HUES48 (cell line): ENCODE measurements around the gene SLITRK5.

Experiments
- H3K27ac ChIP-seq: one replicate; pipeline ENCODE4 v1.7.0; 2013; ENCODE audit warnings: low read depth, low read length, inconsistent platforms
- H3K27me3 ChIP-seq: 2 replicates; pipeline ENCODE4 v1.6.1; 2013; ENCODE audit warnings: mild to moderate bottlenecking, low read length; ENCODE audit not compliant: control insufficient read depth, insufficient read depth
- H3K36me3 ChIP-seq: 2 replicates; pipeline ENCODE4 v1.6.1; 2013; ENCODE audit warnings: low read length; ENCODE audit not compliant: control insufficient read depth, insufficient read depth
- H3K4me1 ChIP-seq: 2 replicates; pipeline ENCODE4 v1.6.1; 2013; ENCODE audit warnings: mild to moderate bottlenecking, low read length; ENCODE audit not compliant: control insufficient read depth, insufficient read depth
- H3K4me3 ChIP-seq: 2 replicates; pipeline ENCODE4 v1.5.1; 2013; ENCODE audit warnings: mild to moderate bottlenecking, low read depth, low read length
- H3K9ac ChIP-seq: 2 replicates; pipeline ENCODE4 v1.6.1; 2013; ENCODE audit warnings: mild to moderate bottlenecking, low read depth, low read length, moderate library complexity
- H3K9me3 ChIP-seq: 2 replicates; pipeline ENCODE4 v1.6.1; 2013; ENCODE audit warnings: low read length; ENCODE audit not compliant: control insufficient read depth, insufficient read depth

Gene SLITRK5, protein sequence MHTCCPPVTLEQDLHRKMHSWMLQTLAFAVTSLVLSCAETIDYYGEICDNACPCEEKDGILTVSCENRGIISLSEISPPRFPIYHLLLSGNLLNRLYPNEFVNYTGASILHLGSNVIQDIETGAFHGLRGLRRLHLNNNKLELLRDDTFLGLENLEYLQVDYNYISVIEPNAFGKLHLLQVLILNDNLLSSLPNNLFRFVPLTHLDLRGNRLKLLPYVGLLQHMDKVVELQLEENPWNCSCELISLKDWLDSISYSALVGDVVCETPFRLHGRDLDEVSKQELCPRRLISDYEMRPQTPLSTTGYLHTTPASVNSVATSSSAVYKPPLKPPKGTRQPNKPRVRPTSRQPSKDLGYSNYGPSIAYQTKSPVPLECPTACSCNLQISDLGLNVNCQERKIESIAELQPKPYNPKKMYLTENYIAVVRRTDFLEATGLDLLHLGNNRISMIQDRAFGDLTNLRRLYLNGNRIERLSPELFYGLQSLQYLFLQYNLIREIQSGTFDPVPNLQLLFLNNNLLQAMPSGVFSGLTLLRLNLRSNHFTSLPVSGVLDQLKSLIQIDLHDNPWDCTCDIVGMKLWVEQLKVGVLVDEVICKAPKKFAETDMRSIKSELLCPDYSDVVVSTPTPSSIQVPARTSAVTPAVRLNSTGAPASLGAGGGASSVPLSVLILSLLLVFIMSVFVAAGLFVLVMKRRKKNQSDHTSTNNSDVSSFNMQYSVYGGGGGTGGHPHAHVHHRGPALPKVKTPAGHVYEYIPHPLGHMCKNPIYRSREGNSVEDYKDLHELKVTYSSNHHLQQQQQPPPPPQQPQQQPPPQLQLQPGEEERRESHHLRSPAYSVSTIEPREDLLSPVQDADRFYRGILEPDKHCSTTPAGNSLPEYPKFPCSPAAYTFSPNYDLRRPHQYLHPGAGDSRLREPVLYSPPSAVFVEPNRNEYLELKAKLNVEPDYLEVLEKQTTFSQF

DNA sequence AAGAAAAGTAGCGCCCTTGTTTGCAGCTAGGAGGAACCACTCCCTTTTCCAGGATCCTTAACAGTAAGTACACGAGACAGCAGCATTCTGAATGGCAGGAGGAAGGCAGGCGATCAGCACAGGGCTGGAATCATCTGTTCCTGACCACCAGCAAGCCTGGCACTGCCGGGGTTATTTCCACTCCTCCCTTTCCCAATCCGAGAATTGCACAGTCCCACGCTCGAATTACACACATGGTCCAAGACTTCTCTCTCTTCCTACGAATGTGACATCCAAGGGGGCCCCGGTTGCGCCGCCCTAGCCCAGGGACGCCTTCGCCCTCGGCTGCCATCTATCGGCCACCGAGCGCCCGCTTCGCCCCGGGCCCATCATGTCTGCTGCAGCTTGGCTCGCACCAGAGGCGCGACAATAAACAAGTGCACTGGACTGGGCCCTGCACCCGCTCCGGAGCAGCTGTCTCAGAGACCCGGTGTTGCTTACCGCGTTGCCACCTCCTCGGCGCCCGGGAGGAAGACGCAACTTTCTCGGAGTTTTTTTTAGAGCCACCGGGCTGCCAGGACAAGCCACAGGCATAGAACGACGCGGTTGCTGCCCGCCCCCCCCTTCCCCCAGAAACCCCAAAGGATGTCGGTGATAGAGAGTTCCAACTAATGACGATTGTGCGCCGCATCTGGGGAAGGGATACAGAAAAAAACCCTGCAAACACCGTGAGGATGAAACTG lies at the start of gene SLITRK5:
Gene SLITRK5, plus strand, starts transcription at position 341 of the 722 bp plus-strand sequence. CDS start 4,018 bp downstream, outside the sequence.
- Histone ChIP-seq H3K4me1 (peaks cover 32% of the 10 kb centered on the region), H3K9me3 (no peaks in the 10 kb centered on the region), H3K27me3 (peaks cover 52% of the 10 kb centered on the region), H3K4me3 (peak within 1 kb of the TSS; percentile 78), H3K27ac (peak within 1 kb of the TSS; percentile 1), H3K36me3 (no peaks in the 10 kb centered on the region), H3K9ac (no peak within 1 kb of the TSS)

DNA sequence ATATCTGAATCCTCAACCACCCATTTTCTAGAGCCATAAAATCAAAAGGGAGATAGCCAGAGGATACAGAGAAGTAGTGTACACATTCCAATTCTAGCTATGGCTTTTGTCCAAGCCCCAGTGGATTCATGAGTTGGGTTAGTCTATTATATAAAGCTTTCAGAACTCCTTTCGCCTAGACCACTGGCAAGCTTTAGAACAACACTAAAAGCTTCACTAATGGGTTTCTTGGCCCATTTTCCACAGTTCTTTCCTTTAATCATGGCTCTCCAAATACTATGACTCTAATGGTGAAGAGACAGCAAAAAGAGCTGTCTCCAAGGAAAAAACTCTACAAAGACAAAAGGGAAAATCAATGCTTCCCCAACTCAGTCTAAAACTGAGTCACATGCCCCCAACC lies 48.2 kb upstream of the SLITRK5 start:
- Histone ChIP-seq H3K27ac (no peak overlapping the region), H3K4me1 (no peaks in the 10 kb centered on the region), H3K36me3 (no peaks in the 10 kb centered on the region), H3K4me3 (no peak overlapping the region), H3K9me3 (no peaks in the 10 kb centered on the region), H3K9ac (no peak overlapping the region), H3K27me3 (no peaks in the 10 kb centered on the region)

DNA sequence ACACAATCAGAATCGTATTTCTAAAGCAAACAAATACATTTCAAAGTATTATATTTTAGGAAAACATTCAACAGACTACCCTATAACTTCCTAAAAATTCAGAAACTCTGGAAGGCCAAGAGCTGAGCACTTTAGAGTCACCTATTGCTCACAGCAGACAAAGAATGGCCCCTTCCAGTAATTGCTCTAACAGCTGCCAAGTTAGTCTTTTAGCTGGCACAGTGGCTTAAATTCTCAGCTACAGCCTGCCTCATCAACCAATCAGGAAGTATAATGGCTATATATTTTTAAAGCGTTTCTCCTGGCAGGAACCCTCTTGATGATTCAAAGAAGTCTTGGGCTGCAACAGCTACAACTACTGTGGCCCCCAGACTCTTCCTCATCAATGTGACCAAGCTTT lies 14.9 kb upstream of the SLITRK5 start:
- Histone ChIP-seq H3K27ac (no peak overlapping the region), H3K4me3 (no peak overlapping the region), H3K9me3 (no peaks in the 10 kb centered on the region)

DNA sequence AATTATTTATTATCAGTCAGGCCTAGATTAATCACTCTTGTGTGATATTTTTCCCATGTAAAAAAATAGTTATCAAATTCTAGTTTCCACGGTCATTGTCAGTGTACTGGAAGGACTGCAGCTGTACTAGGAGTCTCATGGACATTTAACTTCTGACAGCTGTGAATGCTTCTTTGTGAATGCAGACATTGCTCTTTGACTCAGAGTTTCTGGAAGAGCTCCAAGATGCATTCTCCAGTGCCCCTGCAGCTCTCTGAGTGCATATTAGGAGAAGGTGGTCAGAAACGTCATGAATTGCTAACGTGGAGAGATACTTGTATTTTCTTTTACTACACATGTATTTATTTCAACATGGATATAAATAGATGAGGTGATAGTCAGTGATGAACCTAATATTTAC lies 9.7 kb upstream of the SLITRK5 start:
- Histone ChIP-seq H3K4me1 (peaks cover 29% of the 10 kb centered on the region; the same call in 1 of the 2 replicates), H3K4me3 (no peak overlapping the region), H3K27me3 (no peaks in the 10 kb centered on the region), H3K27ac (no peak overlapping the region), H3K9ac (no peak overlapping the region), H3K9me3 (no peaks in the 10 kb centered on the region), H3K36me3 (no peaks in the 10 kb centered on the region)

More for the DNA sequence above, 14.9 kb upstream of the SLITRK5 start:
- Histone ChIP-seq H3K36me3 (no peaks in the 10 kb centered on the region), H3K27me3 (no peaks in the 10 kb centered on the region), H3K9ac (no peak overlapping the region), H3K4me1 (peaks cover 12% of the 10 kb centered on the region; the same call in 1 of the 2 replicates)

DNA sequence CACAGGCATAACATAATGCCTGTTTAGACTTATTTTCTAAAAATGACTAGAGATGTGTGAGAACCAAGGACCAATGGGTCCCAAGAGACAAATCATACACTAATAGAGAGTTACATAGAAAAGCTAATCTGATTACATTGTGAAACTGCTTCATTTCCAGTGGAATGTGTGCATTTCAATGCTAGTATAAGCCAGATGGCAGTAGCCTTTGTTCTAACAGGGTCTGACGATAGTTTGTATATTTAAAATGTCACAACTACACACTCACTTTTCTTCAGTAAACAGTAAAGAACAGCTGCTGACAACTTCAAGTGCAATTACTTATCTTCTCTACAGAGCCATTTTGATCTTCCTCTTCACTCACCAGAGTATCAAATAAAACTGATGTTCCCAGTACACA lies 4.3 kb upstream of the SLITRK5 start:
- H3K27ac ChIP-seq = no peak overlapping the region

DNA sequence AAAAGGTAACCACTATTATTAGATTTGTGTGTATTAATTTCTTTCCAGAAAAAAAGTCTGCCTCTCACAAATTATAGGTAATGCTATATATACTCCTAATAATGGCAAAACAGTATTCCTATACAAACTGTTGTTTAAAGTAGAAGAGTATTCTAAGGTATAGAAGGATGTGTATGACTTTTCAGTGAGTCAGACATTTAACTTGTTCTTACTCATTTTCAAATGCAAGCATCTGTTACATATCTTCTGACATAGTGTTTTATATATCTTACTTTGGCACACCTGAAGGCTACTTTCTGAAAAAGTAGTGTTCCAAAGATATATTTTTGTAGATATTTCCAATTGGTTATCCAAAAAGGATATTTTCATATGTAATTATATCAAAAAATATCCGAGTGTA lies 3.5 kb upstream of the SLITRK5 start:
- Histone ChIP-seq H3K27ac (no peak overlapping the region), H3K9ac (no peak overlapping the region), H3K4me3 (no peak overlapping the region), H3K36me3 (no peaks in the 10 kb centered on the region), H3K27me3 (peaks cover 19% of the 10 kb centered on the region), H3K9me3 (no peaks in the 10 kb centered on the region), H3K4me1 (peaks cover 21% of the 10 kb centered on the region; the same call in 1 of the 2 replicates)

More for the DNA sequence above, 4.3 kb upstream of the SLITRK5 start:
- Histone ChIP-seq H3K9me3 (no peaks in the 10 kb centered on the region), H3K9ac (no peak overlapping the region), H3K36me3 (no peaks in the 10 kb centered on the region), H3K27me3 (peaks cover 15% of the 10 kb centered on the region), H3K4me3 (no peak overlapping the region), H3K4me1 (peaks cover 21% of the 10 kb centered on the region; the same call in 1 of the 2 replicates)

DNA sequence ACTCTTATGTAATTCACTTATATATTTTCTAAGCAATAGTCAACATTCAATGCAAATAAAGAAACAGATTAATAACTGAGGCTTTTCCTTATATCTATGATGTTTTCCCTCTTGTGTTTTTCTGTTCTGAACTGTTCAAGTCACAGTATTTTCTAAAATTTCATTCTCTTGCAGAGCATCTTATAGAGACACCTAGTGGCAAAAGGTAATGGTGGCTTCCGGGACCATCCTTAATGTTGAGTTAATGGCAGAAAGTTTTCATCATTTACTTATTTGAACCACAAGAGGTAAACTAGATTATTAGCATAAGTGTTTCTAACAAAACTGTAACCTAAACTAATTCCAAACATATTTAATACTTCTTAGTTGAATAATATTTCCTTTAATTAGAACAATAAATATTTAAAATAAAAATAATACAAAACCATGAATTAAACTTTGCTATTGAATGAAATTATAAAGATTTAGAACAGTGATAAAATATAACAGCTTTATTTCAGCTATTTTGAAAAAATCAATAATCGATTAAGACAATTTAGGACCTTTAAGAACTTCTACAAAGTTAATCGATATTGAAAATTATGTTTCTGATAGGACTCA lies 1.7 kb upstream of the SLITRK5 start:
- Histone ChIP-seq H3K36me3 (no peaks in the 10 kb centered on the region), H3K4me1 (peaks cover 32% of the 10 kb centered on the region), H3K4me3 (no peak overlapping the region), H3K9me3 (no peaks in the 10 kb centered on the region), H3K27me3 (peaks cover 34% of the 10 kb centered on the region), H3K27ac (no peak overlapping the region), H3K9ac (no peak overlapping the region)

DNA sequence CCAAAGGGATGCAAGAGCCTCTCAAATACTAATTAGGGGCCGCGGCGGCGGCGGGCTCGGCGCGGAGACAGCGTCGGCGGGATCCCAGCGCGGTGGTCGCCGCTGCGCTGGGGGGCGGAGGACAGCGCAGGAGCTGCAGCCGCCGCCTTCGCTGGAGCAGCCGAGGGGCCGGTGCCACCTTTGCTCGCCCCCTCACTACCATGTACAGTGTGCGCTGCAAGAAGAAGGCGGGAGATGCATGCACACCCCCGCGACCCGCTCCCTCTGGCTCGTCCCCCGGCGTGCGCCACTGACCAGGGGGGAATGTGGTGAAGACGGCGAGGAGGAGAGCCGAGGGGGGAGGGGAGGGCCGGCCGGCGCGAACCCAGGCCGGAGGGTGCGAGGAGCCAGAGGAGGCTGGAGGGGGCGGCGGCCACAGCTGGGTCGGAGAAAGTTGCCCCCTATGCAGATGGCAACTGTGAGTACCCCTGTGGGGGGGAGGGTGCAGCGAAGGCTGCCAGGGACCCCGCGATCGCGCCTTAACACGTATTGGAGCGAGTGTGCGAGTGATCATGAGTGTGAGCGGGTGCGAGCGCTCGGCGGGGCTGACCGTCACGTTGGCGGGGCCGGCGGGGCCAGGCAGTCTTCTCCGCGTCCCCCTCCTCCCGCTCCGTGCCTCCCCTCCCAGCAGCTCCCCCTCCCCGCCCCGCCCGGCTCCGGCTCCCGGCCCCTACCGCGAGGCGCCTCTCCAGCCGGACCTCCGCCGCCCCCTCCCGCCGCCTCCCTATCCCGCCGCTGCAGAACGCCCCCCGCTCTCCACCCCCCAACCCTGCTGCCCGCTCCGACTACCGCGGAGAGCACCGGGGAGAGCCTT lies 808 bp downstream of the SLITRK5 start:
- Histone ChIP-seq H3K27me3 (peaks cover 59% of the 10 kb centered on the region), H3K4me1 (peaks cover 32% of the 10 kb centered on the region), H3K36me3 (no peaks in the 10 kb centered on the region), H3K9me3 (no peaks in the 10 kb centered on the region), H3K27ac (no peak overlapping the region), H3K4me3 (peak overlapping the region; percentile 78), H3K9ac (no peak overlapping the region)

DNA sequence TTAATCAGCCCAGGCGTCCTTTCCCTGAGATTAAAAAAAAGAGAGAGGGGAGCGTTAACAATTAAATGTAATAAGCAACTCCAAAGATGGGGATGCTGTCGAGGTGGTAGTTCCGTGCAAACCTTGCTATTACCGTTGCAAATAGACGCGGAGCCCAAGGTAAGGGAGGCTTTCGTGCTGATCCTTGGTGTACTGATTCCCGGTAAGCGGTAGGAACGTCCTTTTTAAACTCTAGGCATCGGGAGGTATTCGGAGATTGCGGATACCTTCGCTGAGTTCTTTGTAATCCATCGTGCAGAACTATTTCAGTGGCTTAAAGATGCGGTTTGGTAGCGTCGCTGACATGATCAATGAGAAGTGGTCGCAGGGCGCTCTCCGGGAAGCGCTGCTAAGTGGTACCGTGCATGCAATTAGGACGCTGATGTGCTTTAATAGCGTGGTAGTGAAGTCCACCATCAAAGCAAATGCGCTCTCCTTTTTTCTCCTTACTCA lies 3.1 kb downstream of the SLITRK5 start:
- Histone ChIP-seq H3K27ac (no peak overlapping the region), H3K27me3 (peaks cover 83% of the 10 kb centered on the region), H3K9ac (no peak overlapping the region), H3K9me3 (no peaks in the 10 kb centered on the region), H3K4me1 (peaks cover 36% of the 10 kb centered on the region), H3K4me3 (peak overlapping the region; percentile 78), H3K36me3 (no peaks in the 10 kb centered on the region)
